Measurements from ENCODE around the gene CAD.
"Not testable (repeated sequence)": the region's sequence is repeated elsewhere in the genome, so short reads cannot be mapped to it uniquely, and the experiment has no call there.

The CAD gene

DNA sequence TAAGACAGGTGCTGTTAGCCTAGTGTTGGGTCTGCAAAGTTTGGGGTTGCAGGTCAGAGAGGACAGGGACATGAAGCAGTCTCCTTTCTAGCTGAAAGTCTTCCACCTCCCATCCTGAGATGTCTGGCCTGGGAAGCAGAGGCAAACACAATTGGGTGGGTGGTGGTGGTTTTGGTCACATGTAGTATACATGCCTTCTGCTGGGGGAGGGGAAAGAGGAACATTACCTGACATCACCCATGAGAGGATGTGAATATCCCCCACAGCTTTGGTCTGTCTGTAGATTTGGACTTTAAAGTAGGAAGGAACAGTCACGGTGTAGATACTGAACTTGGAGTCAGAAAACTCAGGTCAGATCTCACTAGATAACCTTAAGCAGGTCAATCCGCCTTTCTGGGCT is 53.5 kb downstream of the CAD start:
- Histone ChIP-seq H3K4me2 (no peak overlapping the region), H3K4me1 (ENCODE audit: low read depth, poor library complexity, severe bottlenecking) (no peaks in the 10 kb centered on the region), H3K4me3 (IDR thresholded peaks at IDR 0.05; ENCODE audit: insufficient read depth, low read depth, low read length) (no peak overlapping the region), H4K20me1 (ENCODE audit: insufficient read depth) (no peaks in the 10 kb centered on the region), H3K27ac (no peak overlapping the region), H3K79me2 (ENCODE audit: insufficient read depth, low read depth) (no peaks in the 10 kb centered on the region), H3K9ac (no peak overlapping the region), H3K36me3 (ENCODE audit: insufficient read depth) (no peaks in the 10 kb centered on the region), H3K27me3 (ENCODE audit: insufficient read depth, low read depth) (peaks cover under 1% of the 10 kb centered on the region; the same call in 1 of the 2 replicates), H2AFZ (ENCODE audit: low read depth) (no peak overlapping the region)
- TF ChIP-seq, protein P1, sequence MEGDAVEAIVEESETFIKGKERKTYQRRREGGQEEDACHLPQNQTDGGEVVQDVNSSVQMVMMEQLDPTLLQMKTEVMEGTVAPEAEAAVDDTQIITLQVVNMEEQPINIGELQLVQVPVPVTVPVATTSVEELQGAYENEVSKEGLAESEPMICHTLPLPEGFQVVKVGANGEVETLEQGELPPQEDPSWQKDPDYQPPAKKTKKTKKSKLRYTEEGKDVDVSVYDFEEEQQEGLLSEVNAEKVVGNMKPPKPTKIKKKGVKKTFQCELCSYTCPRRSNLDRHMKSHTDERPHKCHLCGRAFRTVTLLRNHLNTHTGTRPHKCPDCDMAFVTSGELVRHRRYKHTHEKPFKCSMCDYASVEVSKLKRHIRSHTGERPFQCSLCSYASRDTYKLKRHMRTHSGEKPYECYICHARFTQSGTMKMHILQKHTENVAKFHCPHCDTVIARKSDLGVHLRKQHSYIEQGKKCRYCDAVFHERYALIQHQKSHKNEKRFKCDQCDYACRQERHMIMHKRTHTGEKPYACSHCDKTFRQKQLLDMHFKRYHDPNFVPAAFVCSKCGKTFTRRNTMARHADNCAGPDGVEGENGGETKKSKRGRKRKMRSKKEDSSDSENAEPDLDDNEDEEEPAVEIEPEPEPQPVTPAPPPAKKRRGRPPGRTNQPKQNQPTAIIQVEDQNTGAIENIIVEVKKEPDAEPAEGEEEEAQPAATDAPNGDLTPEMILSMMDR (conservative IDR thresholded peaks at IDR 0.05; ENCODE audit: low read depth, low read length): no peak

DNA sequence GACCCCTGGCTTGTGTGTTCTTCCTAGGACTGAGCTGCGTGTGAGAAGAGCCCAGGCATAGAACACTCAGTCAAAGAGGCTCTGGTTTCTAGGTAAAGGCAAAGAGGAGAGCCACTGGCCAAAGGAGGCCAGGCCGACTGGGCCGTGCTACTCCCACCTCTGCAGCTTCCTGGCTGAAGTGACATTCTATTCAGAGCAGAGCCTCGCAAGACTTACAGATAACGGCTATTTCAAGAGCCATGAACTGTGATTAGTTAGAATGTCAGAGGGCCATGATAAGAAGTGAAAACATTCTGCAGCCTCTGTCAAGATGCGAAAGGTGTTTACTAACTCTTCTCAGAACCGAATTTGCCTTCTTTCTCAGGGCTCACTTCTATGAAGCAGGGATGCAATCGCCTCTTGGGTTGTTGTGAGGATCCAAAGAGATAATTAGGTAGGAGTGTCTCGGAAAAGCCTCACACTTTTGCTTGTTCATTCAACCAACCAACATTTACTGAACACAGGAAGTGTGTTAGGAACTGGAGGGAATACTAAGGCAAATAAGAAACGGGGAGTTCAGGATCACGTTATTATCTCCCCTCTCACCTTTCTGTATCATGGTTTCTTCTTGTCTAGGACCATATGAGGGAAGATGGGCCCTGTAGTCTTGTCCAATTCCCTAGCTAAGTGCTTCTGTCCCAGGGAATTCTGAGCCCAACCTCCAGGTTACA is 54.6 kb downstream of the CAD start:
- Histone ChIP-seq H4K20me1 (ENCODE audit: insufficient read depth) (no peaks in the 10 kb centered on the region), H3K4me1 (ENCODE audit: low read depth, poor library complexity, severe bottlenecking) (no peaks in the 10 kb centered on the region), H3K36me3 (ENCODE audit: insufficient read depth) (no peaks in the 10 kb centered on the region), H3K27ac (no peak overlapping the region), H3K79me2 (ENCODE audit: insufficient read depth, low read depth) (no peaks in the 10 kb centered on the region), H2AFZ (ENCODE audit: low read depth) (no peak overlapping the region), H3K4me3 (IDR thresholded peaks at IDR 0.05; ENCODE audit: insufficient read depth, low read depth, low read length) (no peak overlapping the region), H3K4me2 (no peak overlapping the region), H3K9ac (no peak overlapping the region), H3K27me3 (ENCODE audit: insufficient read depth, low read depth) (no peaks in the 10 kb centered on the region; the same call in 1 of the 2 replicates)
- TF ChIP-seq, protein P1 (conservative IDR thresholded peaks at IDR 0.05; ENCODE audit: low read depth, low read length): no peak

DNA sequence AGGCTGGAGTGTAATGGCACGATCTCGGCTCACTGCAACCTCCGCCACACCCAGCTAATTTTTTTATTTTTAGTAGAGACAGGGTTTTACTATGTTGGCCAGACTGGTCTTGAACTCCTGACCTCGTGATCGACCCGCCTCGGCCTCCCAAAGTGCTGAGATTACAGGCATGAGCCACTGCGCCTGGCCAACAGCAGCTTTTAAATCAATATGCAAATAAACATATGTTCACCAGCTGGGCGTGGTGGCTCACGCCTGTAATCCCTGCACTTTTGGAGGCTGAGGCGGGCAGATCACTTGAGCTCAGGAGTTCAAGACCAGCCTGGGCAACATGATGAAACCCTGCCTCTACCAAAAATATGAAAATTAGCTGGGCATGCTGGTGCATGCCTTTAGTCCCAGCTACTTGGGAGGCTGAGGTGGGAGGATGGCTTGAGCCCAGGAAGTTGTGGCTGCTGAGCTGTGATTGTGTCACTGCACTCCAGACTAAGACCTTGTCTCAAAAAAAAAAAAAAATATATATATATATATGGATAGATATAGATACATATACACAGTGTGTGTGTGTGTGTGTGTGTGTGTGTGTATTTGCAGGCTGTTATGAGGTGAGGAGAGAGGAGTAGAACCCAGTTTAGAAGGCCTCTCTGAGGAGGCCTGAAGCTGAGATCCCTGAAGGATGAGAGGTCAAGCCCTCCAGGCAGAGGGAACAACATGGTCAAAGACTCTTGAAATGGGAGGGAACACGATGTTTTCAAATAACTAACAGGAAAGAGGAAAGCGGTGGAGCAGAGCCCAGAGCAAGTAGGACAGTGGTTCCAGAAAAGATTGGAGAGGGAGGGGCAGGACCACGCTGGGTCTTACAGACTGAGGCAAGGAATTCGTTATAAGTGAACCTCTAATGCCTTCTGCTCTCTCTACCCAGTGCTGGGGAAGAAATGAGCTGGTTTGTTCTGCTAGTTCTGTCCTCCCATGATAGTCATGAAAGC is 55.7 kb downstream of the CAD start:
- not testable (repeated sequence) for H3K27me3 ChIP-seq (ENCODE audit: insufficient read depth, low read depth); H3K4me3 ChIP-seq (IDR thresholded peaks at IDR 0.05; ENCODE audit: insufficient read depth, low read depth, low read length); H3K4me2 ChIP-seq; H3K36me3 ChIP-seq (ENCODE audit: insufficient read depth); H3K9ac ChIP-seq; H2AFZ ChIP-seq (ENCODE audit: low read depth); H3K27ac ChIP-seq; H3K79me2 ChIP-seq (ENCODE audit: insufficient read depth, low read depth); H4K20me1 ChIP-seq (ENCODE audit: insufficient read depth); H3K4me1 ChIP-seq (ENCODE audit: low read depth, poor library complexity, severe bottlenecking)

DNA sequence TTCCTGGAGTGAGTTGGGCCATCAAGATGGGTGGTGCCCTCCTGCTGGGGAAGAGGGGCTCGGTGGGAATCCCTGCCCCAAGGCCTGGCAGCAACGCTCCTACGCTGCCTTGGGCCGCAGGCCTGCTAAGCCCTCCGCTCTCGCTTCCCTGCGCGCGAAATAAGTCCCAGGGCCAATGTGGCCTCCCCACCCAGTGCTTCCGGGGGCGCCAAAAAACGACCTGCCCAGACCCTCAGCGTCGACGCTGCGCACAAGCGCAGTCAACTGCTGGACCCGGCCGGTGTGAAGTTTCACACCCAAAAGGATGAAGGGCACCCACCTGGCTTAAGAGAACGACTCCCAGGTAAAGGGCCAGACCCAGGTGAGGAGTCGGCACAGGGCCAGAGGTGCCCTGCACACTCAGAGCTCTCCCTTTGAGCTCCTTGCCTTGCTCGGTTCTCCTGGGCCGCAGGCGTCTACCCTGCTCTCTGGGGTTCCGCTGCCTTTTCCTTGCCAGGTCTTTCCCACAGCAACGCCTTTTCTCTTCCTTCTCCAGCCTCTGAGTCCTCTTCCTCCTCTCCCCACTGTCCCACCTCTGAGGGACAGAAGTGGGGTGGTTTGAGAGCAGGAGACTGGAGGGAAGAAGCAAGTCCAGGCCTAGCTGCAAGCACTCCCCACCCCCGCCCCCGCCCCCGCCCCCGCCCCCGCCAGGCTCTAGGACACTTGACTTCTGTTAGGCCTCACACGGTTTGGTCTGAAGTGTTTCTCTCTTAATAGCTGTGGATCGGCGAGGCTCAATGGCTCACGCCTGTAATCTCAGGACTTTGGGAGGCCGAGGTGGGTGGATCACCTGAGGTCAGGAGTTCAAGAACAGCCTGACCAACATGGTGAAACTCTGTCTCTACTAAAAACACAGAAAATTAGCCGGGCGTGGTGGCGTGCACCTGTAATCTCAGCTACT is 58.3 kb downstream of the CAD start, which contains the start of gene DNAJC5G:
TSS of gene DNAJC5G (plus strand) at position 223 of the 940 bp plus-strand sequence. CDS start 1,296 bp downstream, outside the sequence.
- no peak within 1 kb of the TSS for H2AFZ ChIP-seq (ENCODE audit: low read depth)
- no peak within 1 kb of the TSS for H3K4me2 ChIP-seq
- no peak within 1 kb of the TSS for H3K4me3 ChIP-seq (IDR thresholded peaks at IDR 0.05; ENCODE audit: insufficient read depth, low read depth, low read length)
- TF ChIP-seq, protein P1 (conservative IDR thresholded peaks at IDR 0.05; ENCODE audit: low read depth, low read length): no peak
- no peak within 1 kb of the TSS for H3K9ac ChIP-seq
- H4K20me1 ChIP-seq (ENCODE audit: insufficient read depth): no peaks in the 10 kb centered on the region
- H3K4me1 ChIP-seq (ENCODE audit: low read depth, poor library complexity, severe bottlenecking): peaks cover 7% of the 10 kb centered on the region
- H3K79me2 ChIP-seq (ENCODE audit: insufficient read depth, low read depth): no peaks in the 10 kb centered on the region
- H3K36me3 ChIP-seq (ENCODE audit: insufficient read depth): no peaks in the 10 kb centered on the region
- H3K27ac ChIP-seq: no peak within 1 kb of the TSS
- no peaks in the 10 kb centered on the region; the same call in 1 of the 2 replicates for H3K27me3 ChIP-seq (ENCODE audit: insufficient read depth, low read depth)

Measured in KMS-11 (cell line).